CD4-positive, alpha-beta T cell treated with Interleukin-1 beta for 1 hour (primary cell): Measurements from ENCODE around the gene UBE2J2.

ENCODE experiments used
- DNase-seq, 2 donors: peaks; one replicate each; pipeline ENCODE4 v3.0.0-alpha.2; 2020 to 2022

Gene UBE2J2

DNA sequence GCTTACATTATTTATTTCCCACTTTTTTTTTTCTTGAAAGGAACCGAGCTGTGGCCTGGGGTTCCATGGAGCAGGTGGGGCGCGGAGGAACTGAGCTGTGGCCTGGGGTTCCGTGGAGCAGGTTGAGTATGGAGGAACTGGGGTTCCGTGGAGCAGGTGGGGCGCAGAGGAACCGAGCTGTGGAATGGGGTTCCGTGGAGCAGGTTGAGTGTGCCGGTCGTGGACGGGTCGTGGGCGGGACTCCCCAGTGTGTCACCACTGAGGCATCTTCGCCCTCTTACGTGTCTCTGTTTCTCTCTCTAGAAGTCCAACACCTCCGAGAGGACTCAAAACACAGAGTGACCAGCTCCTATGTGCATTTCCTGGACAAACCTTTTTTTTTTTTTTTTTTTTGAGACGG is 5.4 kb upstream of the UBE2J2 start:
- DNase-seq, result no peak

DNA sequence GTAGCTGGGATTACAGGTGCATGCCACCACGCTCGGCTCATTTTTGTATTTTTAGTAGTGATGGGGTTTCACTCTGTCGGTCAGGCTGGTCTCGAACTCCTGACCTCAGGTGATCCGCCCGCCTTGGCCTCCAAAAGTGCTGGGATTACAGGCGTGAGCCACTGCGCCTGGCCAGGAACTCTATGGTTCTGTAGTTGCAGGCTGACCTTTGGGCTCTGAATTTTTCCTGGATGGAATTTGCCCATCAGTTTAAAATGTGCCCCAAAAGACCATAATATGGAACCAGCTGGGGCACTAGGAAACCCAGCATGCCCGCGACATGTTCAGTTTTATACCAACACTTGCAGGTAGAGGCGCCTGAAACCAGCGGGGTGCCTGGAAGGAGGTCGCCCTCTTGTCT is 5.0 kb upstream of the UBE2J2 start:
- no peak for DNase-seq

DNA sequence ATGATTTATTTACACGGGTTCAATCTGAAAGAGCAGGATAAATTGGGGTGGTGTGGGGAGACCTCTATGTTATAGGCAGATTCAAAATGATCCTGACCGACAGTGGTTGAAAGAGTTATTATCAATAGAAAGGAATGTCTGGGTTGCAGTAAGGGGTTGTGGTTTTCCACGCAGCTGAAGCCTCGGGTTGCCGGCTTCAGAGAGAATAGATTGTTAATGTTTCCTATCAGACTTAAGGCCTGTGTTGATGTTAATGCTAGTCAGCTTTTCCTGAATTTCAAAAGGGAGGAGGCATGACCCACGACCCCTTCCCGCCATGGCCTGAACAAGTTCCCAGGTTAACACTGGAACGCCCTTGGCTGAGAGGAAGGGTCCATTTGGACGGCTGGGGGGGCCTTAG is 2.2 kb upstream of the UBE2J2 start:
- DNase-seq, result no peak

DNA sequence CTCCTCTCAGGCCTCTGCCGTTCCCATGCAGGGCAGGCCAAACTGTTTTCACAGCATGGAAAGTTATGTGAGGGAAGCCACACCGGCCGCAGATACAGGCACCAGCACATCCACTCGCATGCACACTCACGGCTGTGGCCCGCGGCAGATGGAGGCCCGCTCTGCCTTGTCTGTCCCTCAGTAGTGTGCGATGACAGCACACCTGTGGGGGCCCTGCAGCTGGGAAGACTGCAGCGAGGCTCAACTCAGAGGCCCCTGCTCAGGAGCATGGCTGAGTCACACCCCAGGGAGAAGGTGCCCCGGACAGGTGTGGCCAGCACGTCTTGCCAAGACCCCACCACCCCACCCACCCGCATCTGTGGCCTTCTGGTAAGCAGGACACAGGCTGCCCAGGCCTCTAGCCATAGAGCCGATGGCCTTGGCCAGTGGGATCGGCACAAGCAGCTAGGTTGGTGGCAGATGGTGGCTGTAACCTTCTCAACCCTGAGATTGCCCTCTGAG is 1.3 kb upstream of the UBE2J2 start:
- DNase-seq, result no peak

DNA sequence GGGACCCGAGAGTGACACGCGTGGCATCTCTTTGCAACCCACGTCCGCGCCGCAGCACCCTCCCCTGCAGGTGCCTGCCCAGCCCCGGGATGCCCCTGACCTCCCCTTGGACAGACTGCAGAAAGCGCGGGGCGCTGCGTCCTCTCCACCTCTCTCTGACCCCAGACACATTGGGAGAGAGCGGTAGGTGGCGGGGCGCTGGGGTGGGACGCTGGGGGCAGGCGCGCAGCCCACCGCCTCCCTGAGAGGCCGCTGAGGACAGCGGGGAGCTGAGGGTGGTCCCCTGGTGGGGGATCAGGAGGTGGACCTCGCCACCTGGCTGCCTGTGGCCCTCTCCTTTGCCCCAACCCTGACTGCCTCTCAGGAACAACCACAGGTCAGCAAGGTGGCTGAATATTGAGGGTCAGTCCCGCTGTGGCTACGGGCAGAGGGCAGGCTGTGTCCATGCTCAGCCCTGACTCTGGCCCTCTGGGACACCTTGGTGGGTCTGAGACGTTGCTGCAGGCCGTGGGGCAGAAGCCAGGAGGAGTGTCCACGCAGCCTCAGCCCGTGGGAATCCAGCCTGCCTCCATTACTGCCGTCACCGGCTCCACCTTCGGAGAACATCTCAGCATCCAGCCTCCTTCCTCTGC is 761 bp upstream of the UBE2J2 start:
- DNase-seq, result no peak

DNA sequence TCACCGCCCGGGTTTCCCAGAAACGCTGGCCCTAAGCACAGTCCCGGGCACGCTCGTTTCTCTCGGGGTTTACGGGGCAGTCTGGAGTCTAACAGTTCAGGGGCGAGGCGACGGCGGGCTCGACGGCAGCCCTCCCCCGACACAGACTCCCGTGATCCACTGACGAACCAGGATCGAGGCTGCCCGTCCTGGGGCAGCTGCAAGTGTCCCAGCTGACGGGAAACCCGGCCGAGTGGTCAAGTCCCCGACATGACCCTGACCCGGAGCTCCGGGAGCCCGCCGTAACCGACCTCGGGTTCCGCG is 494 bp downstream of the UBE2J2 start:
- no peak for DNase-seq

DNA sequence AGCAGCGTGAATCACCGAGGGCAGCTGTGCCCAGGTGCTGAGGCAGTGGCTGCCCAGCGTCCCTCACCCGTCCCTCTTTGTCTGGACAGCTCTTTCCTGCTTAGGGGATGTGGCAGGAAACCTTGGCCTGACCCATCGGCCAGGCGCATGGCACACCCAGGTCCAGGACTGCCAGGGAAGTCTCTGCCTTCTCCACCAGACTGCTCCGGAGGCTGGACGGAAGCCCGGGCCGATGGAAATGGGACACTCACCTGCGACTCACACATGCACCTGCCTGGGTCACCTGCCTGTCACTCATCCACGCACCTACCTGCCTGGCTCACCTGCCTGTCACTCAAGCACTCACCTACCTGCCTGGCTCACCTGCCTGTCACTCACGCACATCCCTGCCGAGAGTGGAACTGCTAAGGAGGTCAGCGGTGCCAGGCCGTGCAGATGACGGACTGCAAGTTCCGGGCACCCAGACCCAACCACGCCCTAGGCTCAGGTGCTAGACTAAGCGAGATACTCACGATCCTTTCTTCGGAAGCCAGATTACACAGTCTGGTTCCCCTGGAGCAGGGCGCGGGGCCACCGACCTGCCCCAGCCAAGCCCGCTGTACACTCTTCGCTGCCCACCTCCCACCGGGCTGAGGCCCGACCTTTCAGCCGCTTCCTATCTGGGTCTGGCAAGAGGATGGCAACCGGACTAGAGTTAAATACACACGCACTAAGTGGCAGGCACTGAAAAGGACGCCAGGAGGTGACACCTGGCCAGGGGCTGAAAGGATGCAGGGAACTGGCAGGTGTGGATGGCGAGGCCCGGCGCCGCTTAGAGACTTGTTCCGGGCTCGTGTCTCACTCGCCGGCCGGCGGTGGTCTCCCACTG is 1.1 kb downstream of the UBE2J2 start:
- DNase-seq, result no peak

DNA sequence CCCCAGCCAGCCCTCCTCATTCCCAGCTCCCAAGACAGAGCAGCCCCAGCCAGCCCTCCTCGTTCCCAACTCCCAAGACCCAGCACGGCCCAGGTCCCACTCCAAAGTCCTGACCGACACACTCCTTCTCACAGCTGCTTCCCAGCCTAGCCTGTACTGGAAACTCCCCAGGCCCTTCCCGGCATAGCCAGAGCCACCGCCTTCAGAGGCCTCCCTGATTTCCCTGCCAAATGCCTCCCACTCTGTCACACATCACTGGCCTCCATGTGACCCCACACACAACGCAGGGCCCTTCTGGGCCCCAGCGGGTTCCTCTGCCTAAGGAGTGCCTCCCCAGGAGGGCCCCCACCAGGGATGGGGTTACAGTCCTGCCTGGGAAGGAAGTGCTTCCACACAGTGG is 2.8 kb downstream of the UBE2J2 start:
- DNase-seq, result no peak

DNA sequence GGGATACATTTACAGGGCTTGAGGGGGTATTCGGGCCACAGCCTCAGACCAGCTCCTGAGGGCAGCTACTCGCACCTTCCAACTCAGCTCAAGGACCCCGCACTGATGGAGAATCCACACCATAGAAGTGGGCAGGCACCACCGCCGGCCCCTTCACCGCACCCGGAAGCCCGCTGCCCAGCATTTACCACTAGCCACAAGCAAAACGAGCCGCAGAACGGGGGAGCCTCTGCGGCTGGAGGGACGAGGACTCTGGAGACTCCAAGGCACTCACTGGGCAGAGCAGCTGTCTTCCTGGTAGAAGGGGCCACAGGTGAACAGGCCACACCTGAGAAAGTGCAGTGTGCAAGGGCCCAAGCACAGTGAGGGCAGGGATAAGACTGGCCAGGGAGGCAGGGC is 5.4 kb downstream of the UBE2J2 start:
- DNase-seq, result no peak

DNA sequence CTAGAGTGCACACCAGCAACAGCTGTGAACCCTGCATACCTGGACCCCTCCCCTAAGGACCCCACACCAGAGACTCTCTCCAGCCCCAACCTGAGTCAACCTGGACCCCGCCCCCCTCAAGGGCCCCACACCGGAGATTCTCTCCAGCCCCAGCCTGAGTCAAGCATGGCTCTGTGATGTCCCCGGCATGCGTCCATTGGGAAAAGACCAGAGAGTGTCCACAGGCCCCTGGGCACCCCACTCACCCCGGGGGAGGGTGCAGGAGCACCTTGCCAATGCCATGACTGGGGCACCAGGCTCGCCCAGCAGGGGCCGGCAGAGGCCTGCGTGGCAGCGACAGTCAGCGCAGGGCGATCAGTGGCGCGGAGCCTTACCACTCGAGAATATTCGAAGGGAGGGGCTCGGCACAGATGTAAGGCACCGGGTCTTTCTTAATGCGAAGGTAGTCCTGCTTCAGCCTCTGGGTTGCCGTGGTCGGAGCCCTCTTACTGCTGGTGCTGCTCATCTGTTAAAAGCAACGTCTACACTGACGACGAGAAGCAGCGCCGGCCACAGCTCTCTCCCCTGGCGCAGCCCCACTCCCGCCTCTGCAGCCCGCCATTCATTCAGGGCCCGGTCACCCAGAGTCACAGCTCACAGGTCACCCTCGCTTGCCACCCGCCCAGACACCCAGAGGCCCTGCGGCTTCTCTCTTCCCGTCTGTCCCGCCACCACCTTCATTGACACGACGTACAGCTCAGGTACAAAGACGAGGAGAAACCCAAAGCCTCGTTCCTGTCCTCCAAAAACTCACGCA is 6.0 kb downstream of the UBE2J2 start:
- DNase-seq, result no peak

DNA sequence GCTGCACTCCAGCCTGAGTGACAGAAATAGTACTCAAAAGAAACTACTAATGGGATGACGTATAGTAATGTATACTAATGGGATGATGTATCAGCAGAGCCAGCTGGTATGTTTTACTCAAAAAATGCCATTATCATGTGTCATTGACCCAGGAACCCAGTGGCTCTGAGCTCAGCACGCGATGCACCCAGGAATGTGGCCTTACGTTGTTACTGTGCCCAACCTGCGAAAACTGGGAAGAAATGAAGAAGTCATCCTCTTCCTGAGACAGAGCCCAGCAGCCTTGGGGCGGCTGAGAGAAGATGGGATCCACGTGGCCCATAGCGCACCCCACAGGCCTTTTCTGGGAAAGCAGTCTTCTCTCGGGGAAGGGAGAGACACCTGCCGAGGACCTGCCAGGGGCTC is 8.8 kb downstream of the UBE2J2 start:
- peak in 1 of 2 donors; percentile 14 for DNase-seq

DNA sequence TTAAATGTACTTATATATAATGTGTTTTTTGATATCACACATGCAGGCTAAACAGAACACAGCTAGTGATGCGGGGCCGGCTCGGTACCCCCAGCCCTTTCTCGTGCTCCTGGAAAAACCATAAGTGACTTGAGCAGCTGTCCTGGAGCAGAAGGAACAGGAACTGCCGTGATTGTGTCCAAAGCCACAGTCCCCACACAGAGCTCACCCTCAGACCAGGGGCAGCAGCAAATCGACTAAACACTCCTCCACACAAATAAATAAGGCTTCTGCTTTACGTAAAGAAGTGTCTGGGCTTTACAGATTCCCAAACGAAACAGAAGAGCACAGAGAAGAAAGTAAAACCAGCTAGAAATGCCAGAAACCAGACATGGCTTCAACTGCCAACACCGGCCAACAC is 9.6 kb downstream of the UBE2J2 start:
- no peak for DNase-seq

DNA sequence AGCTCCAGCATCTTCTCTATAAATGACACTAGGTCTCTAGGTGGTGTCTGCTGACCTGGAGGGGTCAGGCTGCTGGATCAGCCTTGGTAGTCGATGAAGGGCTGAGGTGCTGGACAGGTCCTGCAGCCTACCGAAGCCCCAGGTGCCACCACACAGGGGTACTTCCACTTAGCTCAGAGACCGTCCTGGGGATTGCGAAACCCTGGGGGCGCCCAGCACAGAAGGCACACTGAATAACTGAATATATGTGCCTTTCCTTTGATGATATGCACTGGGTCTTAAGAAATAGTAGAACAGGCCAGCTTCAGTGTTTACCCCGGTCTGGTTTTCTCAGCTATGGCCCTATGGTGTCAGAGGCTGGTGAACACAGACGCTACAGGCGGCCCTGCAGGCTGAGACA is 10.9 kb downstream of the UBE2J2 start:
- no peak for DNase-seq

DNA sequence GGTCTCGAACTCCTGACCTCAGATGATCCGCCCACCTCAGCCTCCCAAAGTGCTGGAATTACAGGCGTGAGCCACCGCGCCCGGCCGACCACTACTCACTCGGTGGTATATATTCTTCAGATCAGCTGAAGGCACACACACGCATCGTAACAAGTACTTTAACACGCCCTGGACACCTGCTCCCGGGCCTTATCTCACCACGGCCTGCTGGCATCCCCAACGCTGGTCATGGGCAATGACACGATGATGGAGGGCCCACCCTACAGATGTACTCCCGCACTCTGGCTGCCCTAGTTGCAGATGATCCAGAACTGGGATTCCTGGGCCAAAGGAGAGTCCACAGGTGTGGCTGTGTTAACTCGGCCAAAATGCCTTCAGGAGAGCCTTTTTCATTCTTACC is 11.6 kb downstream of the UBE2J2 start:
- DNase-seq, result no peak

DNA sequence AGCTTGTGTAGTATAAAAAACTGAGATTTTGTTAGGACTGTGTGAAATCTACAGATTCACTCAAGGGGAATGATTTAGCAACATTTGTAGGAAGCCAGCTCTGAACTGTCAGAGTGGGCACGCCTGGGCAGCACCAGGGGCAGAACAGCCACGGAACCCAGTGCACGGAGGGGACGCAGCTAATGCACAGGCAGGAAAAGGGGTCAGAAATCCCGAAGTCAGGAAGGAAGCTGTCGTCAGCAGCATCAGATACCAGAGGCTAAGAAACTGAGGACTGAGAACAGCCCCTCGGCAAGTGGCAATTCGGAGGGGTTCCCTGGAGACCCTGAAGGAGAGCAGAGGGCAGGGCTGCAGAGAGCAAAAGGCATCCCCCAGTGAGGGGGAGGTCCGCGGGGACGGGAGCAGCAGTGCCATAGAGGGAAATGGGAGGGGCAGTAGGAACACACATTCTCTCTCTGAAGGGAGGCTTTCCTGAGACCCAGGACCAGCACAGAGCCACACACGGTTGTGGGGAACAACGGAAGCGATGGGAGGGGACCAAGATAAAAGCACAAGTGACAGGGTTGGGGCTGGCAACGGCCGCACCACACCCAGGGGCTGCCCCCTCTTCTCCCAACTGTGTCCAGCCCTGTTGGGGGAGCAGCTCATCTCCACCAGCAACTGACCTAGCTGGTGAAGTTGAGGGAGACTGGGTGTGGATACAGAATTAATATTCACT is 12.7 kb downstream of the UBE2J2 start:
- no peak for DNase-seq

DNA sequence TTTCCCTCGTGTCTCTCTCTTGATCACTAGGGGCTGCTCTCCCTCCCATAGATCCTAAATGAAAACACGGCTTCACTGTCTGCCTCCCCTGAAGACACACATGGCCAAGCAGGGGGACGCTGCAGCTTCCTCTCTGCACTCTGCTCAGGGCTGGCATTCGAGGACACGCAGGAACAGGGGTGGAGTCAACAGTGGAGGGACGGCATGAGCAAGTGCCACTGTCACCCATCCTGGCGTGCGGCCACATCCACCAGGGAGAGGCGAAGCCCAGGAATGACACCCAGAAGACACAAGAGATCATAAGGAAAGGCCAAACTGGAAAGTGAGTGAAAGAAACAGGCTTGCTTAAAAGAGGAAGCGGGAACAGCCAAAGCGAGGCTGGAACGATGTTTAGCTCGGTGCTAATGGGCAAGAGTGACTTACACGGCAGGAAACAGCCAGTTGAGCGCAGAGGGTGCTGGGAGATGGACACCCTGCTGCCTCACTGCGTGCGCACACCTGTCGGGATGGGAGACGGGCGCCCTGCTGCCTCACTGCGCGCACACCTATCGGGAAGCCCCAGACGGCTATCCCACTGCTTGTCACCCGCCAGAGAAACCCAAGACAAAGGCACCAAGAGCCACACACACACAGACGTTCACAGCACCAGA is 13.6 kb downstream of the UBE2J2 start:
- no peak for DNase-seq

DNA sequence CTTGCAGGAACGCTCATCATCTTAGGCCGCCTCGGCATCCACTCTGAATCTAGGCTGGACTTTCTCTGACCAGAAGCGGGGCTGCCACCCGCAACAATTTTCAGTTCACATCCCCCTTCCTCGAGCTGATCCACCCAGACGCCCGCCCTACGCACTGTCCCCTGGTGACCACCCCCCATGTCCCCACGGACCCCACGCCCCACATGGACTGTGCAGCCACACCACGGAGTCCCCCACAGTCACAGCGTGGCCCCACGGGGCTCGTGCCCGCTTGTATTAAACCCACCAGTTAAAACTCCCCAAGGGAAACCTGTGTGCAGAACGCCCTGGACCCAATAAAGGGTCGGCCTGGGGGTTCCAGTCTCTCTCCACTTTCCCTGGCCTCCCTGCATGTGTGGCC is 14.1 kb downstream of the UBE2J2 start:
- no peak for DNase-seq

DNA sequence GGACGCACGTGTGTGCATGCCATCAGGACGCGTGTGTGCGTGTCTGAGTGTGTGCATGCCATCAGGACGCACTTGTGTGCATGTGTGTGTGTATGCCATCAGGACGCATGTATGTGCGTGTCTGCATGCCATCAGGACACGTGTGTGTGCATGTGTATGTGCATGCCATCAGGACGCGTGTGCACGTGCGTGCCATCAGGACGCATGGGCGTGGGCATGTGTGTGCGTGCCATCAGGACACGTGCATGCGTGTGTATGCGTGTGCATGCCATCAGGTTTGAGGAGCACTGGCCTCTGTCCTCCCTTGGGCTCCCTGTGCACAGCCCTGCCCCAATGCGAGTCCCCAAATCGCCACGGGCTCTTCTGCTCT is 14.6 kb downstream of the UBE2J2 start:
- no peak for DNase-seq

DNA sequence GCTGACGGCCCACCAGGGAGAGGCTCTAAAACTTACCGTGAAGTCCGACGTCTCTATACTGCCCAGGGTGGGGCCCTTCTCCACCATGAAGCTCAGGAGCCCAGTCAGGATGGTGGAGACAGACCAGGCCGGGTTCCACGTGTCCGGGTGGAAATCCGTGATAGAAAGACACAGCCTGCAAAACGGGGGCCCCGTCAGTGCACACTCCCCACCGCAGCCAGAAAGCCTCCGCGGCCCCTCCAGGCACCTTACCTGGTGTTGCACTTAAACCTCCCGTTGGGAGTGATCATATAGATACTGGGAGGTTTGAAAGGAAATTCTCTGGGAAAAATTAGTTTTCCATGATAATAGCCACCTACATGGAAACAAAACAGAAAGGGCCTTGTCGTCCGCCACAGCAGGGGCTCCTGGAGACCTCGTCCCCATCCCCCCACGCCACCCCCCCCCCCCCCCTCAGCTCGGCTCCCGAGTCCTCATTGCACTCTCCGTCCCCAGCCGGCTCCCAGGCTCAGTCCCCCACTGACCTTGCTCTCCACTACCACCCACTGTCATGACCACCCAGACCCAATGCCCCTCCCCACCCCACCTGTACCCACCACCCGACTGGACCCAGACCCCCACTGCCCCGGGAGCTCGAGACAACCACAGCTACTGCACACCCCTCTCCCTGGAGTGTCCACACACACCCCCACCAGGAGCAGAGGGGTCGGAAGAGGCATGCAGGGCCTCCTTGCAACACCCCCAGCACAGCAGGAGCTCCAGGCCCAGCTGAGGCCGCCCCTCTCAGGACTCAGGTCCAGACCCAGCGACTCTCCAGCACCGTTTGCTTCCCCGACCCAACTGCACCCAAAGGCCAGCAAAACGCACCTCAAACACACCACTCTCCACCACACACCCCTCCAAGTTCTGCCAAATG is 16.4 kb downstream of the UBE2J2 start:
- no peak for DNase-seq

DNA sequence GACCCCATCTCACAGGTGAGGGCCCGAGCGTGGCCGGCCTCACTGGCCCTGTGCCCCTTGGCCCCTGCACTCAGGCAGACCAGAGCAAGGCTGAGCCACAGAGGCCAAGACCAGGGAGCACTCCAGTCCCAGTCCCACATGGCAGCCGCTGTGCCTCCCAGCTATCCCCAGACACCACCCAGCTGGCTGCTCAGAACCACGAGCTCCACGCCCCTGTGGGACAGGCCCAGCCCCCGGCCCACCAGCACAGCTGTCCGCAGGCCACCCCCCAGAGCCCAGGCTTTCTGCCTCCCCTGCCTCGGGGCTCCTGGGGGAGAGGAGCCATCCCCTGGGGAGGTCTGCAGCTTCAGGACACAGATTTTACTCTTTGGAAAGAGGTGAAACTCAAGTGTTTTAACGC is 18.0 kb downstream of the UBE2J2 start:
- no peak for DNase-seq

DNA sequence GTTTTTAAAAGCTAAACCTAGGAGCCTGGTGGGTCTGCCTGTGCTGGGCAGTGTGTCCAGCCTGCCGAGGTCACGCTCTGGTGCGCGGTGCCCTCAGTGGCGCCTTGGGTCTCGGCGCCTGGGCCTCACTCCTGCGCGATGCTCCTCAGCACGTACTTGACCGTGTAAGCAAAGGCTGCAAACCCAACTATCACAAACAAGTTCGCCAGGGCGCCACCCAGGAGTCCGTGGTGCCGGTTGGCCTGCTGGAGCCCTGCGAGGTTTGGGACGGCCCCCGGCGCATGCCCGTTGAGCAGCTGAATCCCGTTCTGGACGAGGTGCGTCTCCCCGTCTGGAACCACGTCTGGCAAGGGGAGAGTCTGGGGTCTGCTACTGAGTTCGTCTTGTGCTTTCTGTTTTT is 18.6 kb downstream of the UBE2J2 start:
- no peak for DNase-seq

DNA sequence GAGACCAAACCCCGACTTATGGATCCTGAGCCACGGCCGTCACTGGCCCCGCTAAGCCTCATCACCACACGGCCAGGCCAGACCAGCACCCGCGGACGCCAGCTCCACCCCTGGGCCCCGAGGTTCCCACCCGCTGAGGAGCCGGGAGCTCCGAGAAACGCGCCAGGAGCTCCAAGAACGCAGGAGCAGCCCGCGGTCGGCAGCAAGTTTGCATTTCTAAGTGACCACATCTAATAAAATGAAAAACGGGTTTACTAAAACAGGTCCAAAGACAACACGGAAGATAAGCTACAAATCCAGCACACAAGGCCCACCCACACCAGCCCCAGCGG is 19.0 kb downstream of the UBE2J2 start:
- DNase-seq, result no peak
